B cell (primary cell): ENCODE measurements around the gene SYT13. TPM values are rescaled to one million over a fixed set of nuclear protein-coding genes. Genes with fewer than 3 reads are reported as not detected.

Experiments used
- ATAC-seq: fragments of 200-7000 bp; cut with Tn5 transposase; one replicate; pipeline ENCODE4 v1.10.0; 2021; ENCODE audit warnings: low read depth, mild to moderate bottlenecking, moderate number of reproducible peaks, moderate library complexity
- CTCF ChIA-PET: fragments of 350-600 bp; sonication (Branson Sonifier 250); formaldehyde crosslinking; loops from one replicate; lab custom pipeline; 2021; ENCODE audit warnings: antibody characterized with exemption, inconsistent platforms; lab: Charles Lee
- POLR2A ChIA-PET: fragments of 350-600 bp; sonication (Branson Sonifier 250); formaldehyde crosslinking; loops from one replicate; lab custom pipeline; 2021; ENCODE audit warnings: antibody characterized with exemption; lab: Charles Lee
- DNase-seq: peaks from one replicate; pipeline ENCODE4 v3.0.0; 2013
- H2AFZ ChIP-seq: 2 replicates; pipeline ENCODE4 v1.6.1; 2012; ENCODE audit warnings: mild to moderate bottlenecking, low read depth, low read length; ENCODE audit not compliant: insufficient read depth, poor library complexity, severe bottlenecking
- H3K27ac ChIP-seq, 2 donors: 1 replicate in 1 of 2; 2 replicates in 1 of 2; pipeline ENCODE4 v1.5.1; 2012 to 2013; ENCODE audit warnings: low read length in 2 of 2, mild to moderate bottlenecking in 2 of 2, moderate library complexity in 1 of 2
- H3K27me3 ChIP-seq, 4 experiments: fragments of 200-600 bp in 1 of 4; sonication (generic) in 1 of 4; replicated peaks in 1 of 4; 1 replicate in 2 of 4; 2 replicates in 2 of 4; pipeline versions ENCODE4 v1.6.1 to v1.7.0; 2013 to 2016; ENCODE audit warnings: low read length in 3 of 4, mild to moderate bottlenecking in 2 of 4, mixed read lengths in 1 of 4, moderate library complexity in 1 of 4; ENCODE audit not compliant: insufficient read depth in 4 of 4, control insufficient read depth in 3 of 4; ENCODE audit errors: control extremely low read depth in 1 of 4
- H3K36me3 ChIP-seq, 2 experiments: replicated peaks in 1 of 2; 1 replicate in 1 of 2; 2 replicates in 1 of 2; pipeline versions ENCODE4 v1.6.1 to v1.7.1; 2013; ENCODE audit warnings: low read length in 1 of 2; ENCODE audit not compliant: insufficient read depth in 2 of 2, control insufficient read depth in 1 of 2; ENCODE audit errors: control extremely low read depth in 1 of 2, extremely low read depth in 1 of 2
- H3K4me1 ChIP-seq, 2 donors: fragments of 200-600 bp in 1 of 2; sonication (generic) in 1 of 2; 1 replicate in 1 of 2; 2 replicates in 1 of 2; pipeline versions ENCODE4 v1.5.1 to v1.6.1; 2013 to 2017; ENCODE audit warnings: low read length in 2 of 2; ENCODE audit not compliant: control insufficient read depth in 2 of 2, insufficient read depth in 2 of 2
- H3K4me2 ChIP-seq: replicated peaks from 2 replicates; pipeline ENCODE3; 2012; ENCODE audit warnings: mild to moderate bottlenecking, low read depth, low read length; ENCODE audit not compliant: poor library complexity, severe bottlenecking
- H3K4me3 ChIP-seq, 5 experiments: fragments of 200-600 bp in 1 of 5; sonication (generic) in 1 of 5; 1 replicate in 3 of 5; 2 replicates in 2 of 5; pipeline versions ENCODE4 v1.5.1 to v1.7.0; 2011 to 2016; ENCODE audit warnings: low read length in 4 of 5, mild to moderate bottlenecking in 4 of 5, low read depth in 2 of 5, control low read depth in 1 of 5, moderate library complexity in 1 of 5; ENCODE audit not compliant: insufficient read depth in 1 of 5; ENCODE audit errors: control extremely low read depth in 1 of 5, extremely low read depth in 1 of 5
- H3K79me2 ChIP-seq: fragments of 200-600 bp; sonication (generic); one replicate; pipeline ENCODE4 v1.6.0; 2016; ENCODE audit warnings: low read length; ENCODE audit not compliant: control insufficient read depth, insufficient read depth
- H3K9ac ChIP-seq: fragments of 200-600 bp; sonication (generic); 2 replicates; pipeline ENCODE4 v1.6.1; 2017; ENCODE audit warnings: mild to moderate bottlenecking, low read length, moderate library complexity
- H3K9me3 ChIP-seq, 3 donors: one replicate each; pipeline versions ENCODE4 v1.6.1 to v1.7.1; 2013; ENCODE audit warnings: low read length in 2 of 3; ENCODE audit not compliant: control insufficient read depth in 2 of 3, insufficient read depth in 1 of 3; ENCODE audit errors: control extremely low read depth in 1 of 3
- H4K20me1 ChIP-seq: 2 replicates; pipeline ENCODE4 v1.6.0; 2012; ENCODE audit warnings: mild to moderate bottlenecking, low read length; ENCODE audit not compliant: insufficient read depth, control insufficient read depth, poor library complexity, severe bottlenecking
- H3K27ac Mint-ChIP-seq: one replicate; pipeline ENCODE4 v1.8.0; 2021; ENCODE audit warnings: mixed read lengths
- H3K27me3 Mint-ChIP-seq: one replicate; pipeline ENCODE4 v1.8.0; 2021; ENCODE audit warnings: mixed read lengths
- H3K4me1 Mint-ChIP-seq: one replicate; pipeline ENCODE4 v1.8.0; 2021; ENCODE audit warnings: mixed read lengths
- H3K4me3 Mint-ChIP-seq: one replicate; pipeline ENCODE4 v1.8.0; 2021; ENCODE audit warnings: mixed read lengths
- H3K9me3 Mint-ChIP-seq: one replicate; pipeline ENCODE4 v1.8.0; 2022; ENCODE audit warnings: mixed read lengths; ENCODE audit not compliant: insufficient read depth
- CTCF ChIP-seq: fragments of 200-600 bp; IDR thresholded peaks from one replicate; pipeline ENCODE4 v1.8.0; 2022; ENCODE audit warnings: antibody characterized with exemption, mild to moderate bottlenecking
- EZH2 ChIP-seq: IDR thresholded peaks from 2 replicates; pipeline ENCODE4 v1.6.1; 2012; ENCODE audit warnings: borderline replicate concordance, low read depth, mild to moderate bottlenecking, moderate library complexity, low read length; ENCODE audit not compliant: insufficient read depth, poor library complexity, severe bottlenecking
- WGBS: methylation state at CpG from one replicate; pipeline ENCODE4 v1.1.5; 2013; ENCODE audit warnings: missing lambda C conversion rate; ENCODE audit not compliant: insufficient coverage; 5-methylcytosine and 5-hydroxymethylcytosine counted together
- intact Hi-C: fragments of 100-400 bp; cut with micrococcal nuclease; formaldehyde crosslinking; loops from one replicate; pipeline ENCODE4 v1.10.0; 2022
- polyA plus RNA-seq: library from polyadenylated mRNA; depleted of rRNA; stranded (reverse); fragments of >200 nt; gene quantifications from 2 replicates; pipeline ENCODE4 v1.2.3, GENCODE V29; 2012
- total RNA-seq, 2 donors: library from RNA; stranded (reverse); fragments of 120-200 nt in 1 of 2; gene quantifications; 1 replicate in 1 of 2; 2 replicates in 1 of 2; pipeline versions ENCODE4 v1.2.3 to v1.2.4, GENCODE V29; 2013 to 2022

The SYT13 gene
- total and polyA plus RNA-seq, 2 donors (not counting 1 experiment from before 2014, with no cell fraction given), result not detected

GRCh38 chr11:45287316-45287903 is 1.3 kb upstream of the SYT13 start:
- H3K27ac ChIP-seq, result no peak overlapping the region
- no peaks in the 10 kb centered on the region for H3K36me3 ChIP-seq
- H3K79me2 ChIP-seq, result no peaks in the 10 kb centered on the region
- H3K27me3 ChIP-seq, result peaks cover 0 to 56% (median 25%) of the 10 kb centered on the region in 4 experiments
- H3K4me3 Mint-ChIP-seq, result no peak overlapping the region
- no peak overlapping the region for H2AFZ ChIP-seq
- H3K4me1 ChIP-seq, result no peaks in the 10 kb centered on the region
- H3K9me3 Mint-ChIP-seq, result no peaks in the 10 kb centered on the region
- peaks cover 73% of the 10 kb centered on the region for H3K27me3 Mint-ChIP-seq
- 50% methylated on average over 2 of the region's 3 CpGs for WGBS
- H3K9ac ChIP-seq, result no peak overlapping the region
- H3K4me2 ChIP-seq, result no peak overlapping the region
- intact Hi-C loops, result no loop called here
- DNase-seq (no peak), ATAC-seq (no peak)
- TF ChIP-seq EZH2 (no peak), CTCF (no peak)
- no peak overlapping the region for H3K27ac Mint-ChIP-seq
- H4K20me1 ChIP-seq, result no peaks in the 10 kb centered on the region
- no peak overlapping the region for H3K4me3 ChIP-seq
- POLR2A ChIA-PET, result no interaction called here
- peaks cover 0 to 6% (median 0%) of the 10 kb centered on the region in 3 donors for H3K9me3 ChIP-seq
- CTCF ChIA-PET, result interaction anchor here (1.1 to 2.3 kb wide), 6 partner anchors 12 to 179 kb away, joined by 3 to 7 read pairs (median 3); no protein-coding TSS in a partner anchor
- no peaks in the 10 kb centered on the region for H3K4me1 Mint-ChIP-seq

- POLR2A ChIA-PET, result no interaction called here
- Histone ChIP-seq H3K79me2 (no peaks in the 10 kb centered on the region), H3K4me2 (no peak overlapping the region), H3K4me3 (no peak overlapping the region), H3K9ac (no peak overlapping the region), H2AFZ (no peak overlapping the region), H3K4me1 (no peaks in the 10 kb centered on the region), H4K20me1 (no peaks in the 10 kb centered on the region), H3K27me3 (peaks cover 0 to 47% (median 22%) of the 10 kb centered on the region in 4 experiments), H3K27ac (no peak overlapping the region), H3K36me3 (no peaks in the 10 kb centered on the region), H3K9me3 (peaks cover 0 to 6% (median 0%) of the 10 kb centered on the region in 3 donors)
- DNase-seq (no peak), ATAC-seq (no peak)
- peaks cover 64% of the 10 kb centered on the region for H3K27me3 Mint-ChIP-seq
- no peaks in the 10 kb centered on the region for H3K9me3 Mint-ChIP-seq
- CTCF ChIA-PET, result no interaction called here
- H3K4me1 Mint-ChIP-seq, result no peaks in the 10 kb centered on the region
- no peak overlapping the region for H3K4me3 Mint-ChIP-seq
- 34% methylated on average over 13 of the region's 13 CpGs for WGBS
- intact Hi-C loops, result no loop called here
- TF ChIP-seq CTCF (no peak), EZH2 (no peak)
- H3K27ac Mint-ChIP-seq, result no peak overlapping the region
Measured at GRCh38 chr11:45285250-45285828, 802 bp downstream of the SYT13 start.
